Naive thymus-derived CD8-positive, alpha-beta T cell (primary cell): ENCODE measurements around the gene MCF2L. TPM values are rescaled to one million over a fixed set of nuclear protein-coding genes. Genes with fewer than 3 reads are reported as not detected.
A peak's percentile ranks its signal among the peaks of the same experiment; 100 is the strongest.

Source experiments
- ATAC-seq, 2 donors: fragments of 150-1000 bp; cut with Tn5 transposase in 1 of 2; sonication (Bioruptor Pico), chemical (Tn5 transposase) in 1 of 2; 1 replicate in 1 of 2; 2 replicates in 1 of 2; pipeline ENCODE4 v1.10.0; 2021; ENCODE audit warnings: mild to moderate bottlenecking in 2 of 2, moderate library complexity in 2 of 2
- POLR2A ChIA-PET: fragments of 350-600 bp; sonication (Branson Sonifier 250); formaldehyde crosslinking; loops from one replicate; lab custom pipeline; 2021; ENCODE audit warnings: antibody characterized with exemption; lab: Charles Lee
- DNase-seq, 10 donors: peaks; one replicate each; pipeline versions ENCODE4 v3.0.0 to v3.0.0-alpha.2; 2020 to 2022
- H3K27ac Mint-ChIP-seq, 10 donors: one replicate each; pipeline ENCODE4 v1.8.0; 2020 to 2022; ENCODE audit warnings: mild to moderate bottlenecking in 10 of 10, mixed read lengths in 10 of 10, moderate library complexity in 4 of 10, inconsistent platforms in 1 of 10
- H3K27me3 Mint-ChIP-seq, 5 donors: one replicate each; pipeline ENCODE4 v1.8.0; 2021 to 2022; ENCODE audit warnings: mixed read lengths in 5 of 5
- H3K36me3 Mint-ChIP-seq, 3 donors: one replicate each; pipeline ENCODE4 v1.8.0; 2020 to 2022; ENCODE audit warnings: mixed read lengths in 3 of 3, mild to moderate bottlenecking in 2 of 3, inconsistent platforms in 1 of 3
- H3K4me1 Mint-ChIP-seq, 4 donors: one replicate each; pipeline ENCODE4 v1.8.0; 2021 to 2022; ENCODE audit warnings: mixed read lengths in 4 of 4
- H3K4me3 Mint-ChIP-seq, 10 donors: one replicate each; pipeline ENCODE4 v1.8.0; 2020 to 2022; ENCODE audit warnings: mild to moderate bottlenecking in 10 of 10, mixed read lengths in 10 of 10, moderate library complexity in 6 of 10, inconsistent platforms in 1 of 10
- H3K9me3 Mint-ChIP-seq, 9 donors: one replicate each; pipeline ENCODE4 v1.8.0; 2020 to 2022; ENCODE audit warnings: mixed read lengths in 9 of 9, mild to moderate bottlenecking in 3 of 9, inconsistent platforms in 1 of 9, moderate library complexity in 1 of 9
- polyA plus RNA-seq, 3 donors: library from polyadenylated mRNA; unstranded; fragments of 300-500 nt; fragmentation: Illumina TruSeq; gene quantifications; one replicate each; pipeline ENCODE4 v1.2.3, GENCODE V29; 2021
- total RNA-seq, 8 experiments: library from RNA in 2 of 8; stranded (reverse) in 2 of 8; gene quantifications; one replicate each; pipeline ENCODE4 v1.2.3 and lab custom pipeline; 2021 to 2026

MCF2L gene
- total and polyA plus RNA-seq, 5 experiments from 2014 or later: 0.81 to 30.3 (median 4.4) TPM

DNA sequence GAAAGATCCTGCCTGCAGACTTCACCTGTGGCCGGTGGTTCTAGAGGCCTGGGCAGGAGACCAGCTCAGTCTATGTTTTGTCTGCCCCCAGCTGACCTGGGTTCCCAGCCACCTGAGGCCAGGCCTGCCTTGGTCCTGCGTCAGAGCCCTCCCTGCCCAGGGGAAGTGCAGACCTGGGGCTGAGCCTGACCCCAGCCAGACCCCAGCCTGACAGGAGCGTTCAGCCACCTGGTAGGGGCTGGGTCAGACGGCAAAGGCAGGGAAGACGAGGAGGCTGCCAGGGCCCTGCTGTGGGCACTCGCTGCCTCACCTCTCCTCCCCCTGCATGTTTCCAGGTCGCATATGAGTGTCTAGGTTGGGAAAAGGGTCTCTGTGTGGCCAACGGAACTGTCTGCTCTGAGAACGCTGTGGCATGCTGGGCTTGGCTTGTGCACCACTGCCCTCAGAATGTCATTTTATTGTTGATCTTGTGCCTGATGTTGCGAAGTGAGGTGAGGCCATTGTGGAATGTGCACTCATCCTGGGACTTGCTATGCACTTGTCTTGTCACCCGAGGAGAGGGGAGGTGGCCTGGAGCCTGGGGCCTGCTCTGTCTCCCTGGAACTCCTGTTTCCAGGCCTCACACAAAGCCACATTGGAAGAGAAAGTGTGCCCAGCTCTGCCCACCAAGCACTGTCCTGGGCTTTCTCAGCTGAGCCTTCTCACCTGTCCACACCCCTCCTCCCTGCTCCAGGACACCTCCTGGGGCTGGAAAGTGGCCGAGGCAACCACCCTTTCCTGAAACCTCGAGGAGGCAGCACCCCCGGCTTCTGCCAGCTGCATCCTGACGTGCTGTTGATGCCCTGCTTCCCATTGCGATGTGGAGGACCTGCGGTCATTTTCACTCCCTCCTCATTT lies 15.2 kb upstream of the MCF2L start:
- POLR2A ChIA-PET: no interaction called here
- Mint-ChIP-seq H3K4me1 (no peaks in the 10 kb centered on the region), H3K27ac (no peak overlapping the region), H3K4me3 (no peak overlapping the region), H3K9me3 (no peaks in the 10 kb centered on the region), H3K36me3 (no peaks in the 10 kb centered on the region), H3K27me3 (peaks cover 1 to 7% (median 3%) of the 10 kb centered on the region in 5 donors)
- DNase-seq (peak in 1 of 10 donors; percentile 56), ATAC-seq (no peak)

DNA sequence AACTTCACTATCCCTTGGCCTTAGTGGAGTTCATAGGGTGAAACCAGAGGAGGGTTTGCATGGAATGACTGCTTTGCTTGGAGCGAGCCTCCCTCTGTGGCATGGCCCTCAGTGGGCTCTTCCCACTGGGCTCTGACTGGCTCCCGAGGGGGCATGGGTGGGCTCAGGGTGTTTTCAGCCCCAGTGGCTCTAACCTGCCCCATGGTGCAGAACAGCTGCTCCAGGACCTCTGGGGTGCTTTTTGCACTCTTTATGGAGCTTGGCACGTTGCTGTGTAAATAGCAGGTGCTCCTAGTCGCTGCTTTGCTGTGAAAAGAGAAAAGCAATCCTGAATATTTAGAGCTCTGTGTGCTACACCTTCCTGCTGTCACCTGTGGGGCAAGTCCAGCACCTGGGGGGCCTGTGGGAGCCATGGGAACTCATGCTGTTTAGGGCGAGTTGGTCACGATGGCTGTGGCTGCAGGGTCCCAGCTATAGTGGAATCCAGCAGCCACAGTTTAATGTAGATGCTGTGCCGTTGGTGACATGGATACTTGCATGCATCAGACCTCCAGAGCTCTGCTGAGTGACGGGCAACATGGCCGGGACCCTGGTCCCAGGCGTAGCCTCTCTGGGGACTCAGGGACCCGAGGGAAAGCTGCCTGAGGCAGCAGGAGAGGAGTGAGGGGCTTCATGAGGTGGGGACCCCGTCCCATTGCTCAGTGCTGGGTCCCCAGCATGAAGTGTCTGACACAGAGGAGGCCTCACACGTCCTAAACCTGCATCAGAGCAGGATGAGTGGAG lies 14.3 kb upstream of the MCF2L start:
- Mint-ChIP-seq H3K36me3 (no peaks in the 10 kb centered on the region), H3K27ac (no peak overlapping the region), H3K9me3 (no peaks in the 10 kb centered on the region), H3K4me1 (no peaks in the 10 kb centered on the region), H3K27me3 (peaks cover 0 to 3% (median 1%) of the 10 kb centered on the region in 5 donors), H3K4me3 (no peak overlapping the region)
- POLR2A ChIA-PET: no interaction called here
- ATAC-seq (no peak), DNase-seq (peak in 1 of 10 donors; percentile 51)

DNA sequence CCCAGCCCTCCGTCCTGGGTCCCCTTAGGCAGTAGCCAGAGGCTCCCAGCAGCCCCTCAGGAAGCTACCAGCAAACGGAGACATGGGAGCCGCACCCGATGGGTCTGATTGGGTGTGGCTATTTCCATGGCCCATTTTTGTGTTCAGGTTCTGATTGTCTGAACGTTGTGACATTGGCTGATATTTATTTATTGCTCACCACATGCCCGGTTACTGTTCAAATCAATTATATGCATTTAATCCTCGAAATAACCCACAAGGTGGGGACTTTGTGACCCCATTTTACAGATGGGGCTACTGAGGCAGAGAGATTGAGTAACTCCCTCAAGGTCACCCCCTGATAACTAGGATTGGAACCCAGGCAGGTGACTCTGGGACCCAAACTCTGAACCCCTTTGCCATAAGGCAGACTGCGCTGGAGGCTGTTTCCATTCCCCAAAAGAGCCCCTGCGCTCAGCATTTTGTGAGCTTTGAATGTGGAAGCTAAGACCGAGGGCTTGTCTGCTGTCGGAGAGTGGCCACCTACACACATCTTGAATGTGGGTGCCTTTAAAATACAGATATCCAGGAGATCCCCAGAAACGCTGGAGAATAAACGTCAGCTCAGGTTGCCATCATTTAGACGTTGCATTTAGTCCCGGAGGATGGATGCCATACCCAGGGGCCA lies 13.6 kb upstream of the MCF2L start:
- DNase-seq: peak in 1 of 10 donors; percentile 2
- no peaks in the 10 kb centered on the region for H3K4me1 Mint-ChIP-seq
- no peak overlapping the region for H3K27ac Mint-ChIP-seq
- ATAC-seq: no peak
- peaks cover 0 to 3% (median 0%) of the 10 kb centered on the region in 5 donors for H3K27me3 Mint-ChIP-seq
- no peaks in the 10 kb centered on the region for H3K9me3 Mint-ChIP-seq
- H3K4me3 Mint-ChIP-seq: no peak overlapping the region
- no peaks in the 10 kb centered on the region for H3K36me3 Mint-ChIP-seq
- POLR2A ChIA-PET: no interaction called here

DNA sequence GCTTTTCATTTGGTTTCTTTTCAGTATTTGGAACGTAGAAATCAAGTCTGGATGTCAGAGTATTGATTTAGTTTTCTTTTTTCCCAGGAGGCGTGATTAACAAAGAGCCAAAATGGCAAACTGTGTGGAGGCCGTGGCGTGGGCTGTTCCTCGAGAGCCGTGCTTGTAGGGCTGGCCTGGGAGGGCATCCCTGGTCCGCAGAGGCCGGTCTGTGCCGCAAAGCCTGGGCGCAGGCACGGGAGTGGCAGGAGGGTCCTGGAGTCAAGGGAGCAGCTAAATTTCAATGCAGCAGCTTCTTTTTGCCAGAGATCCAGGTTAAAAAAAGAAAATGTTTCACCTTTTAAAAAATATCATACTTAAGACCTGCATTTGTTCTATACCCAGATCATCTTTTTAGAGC lies 13.1 kb upstream of the MCF2L start:
- Mint-ChIP-seq H3K4me1 (no peaks in the 10 kb centered on the region), H3K9me3 (no peaks in the 10 kb centered on the region)
- no peak for ATAC-seq

DNA sequence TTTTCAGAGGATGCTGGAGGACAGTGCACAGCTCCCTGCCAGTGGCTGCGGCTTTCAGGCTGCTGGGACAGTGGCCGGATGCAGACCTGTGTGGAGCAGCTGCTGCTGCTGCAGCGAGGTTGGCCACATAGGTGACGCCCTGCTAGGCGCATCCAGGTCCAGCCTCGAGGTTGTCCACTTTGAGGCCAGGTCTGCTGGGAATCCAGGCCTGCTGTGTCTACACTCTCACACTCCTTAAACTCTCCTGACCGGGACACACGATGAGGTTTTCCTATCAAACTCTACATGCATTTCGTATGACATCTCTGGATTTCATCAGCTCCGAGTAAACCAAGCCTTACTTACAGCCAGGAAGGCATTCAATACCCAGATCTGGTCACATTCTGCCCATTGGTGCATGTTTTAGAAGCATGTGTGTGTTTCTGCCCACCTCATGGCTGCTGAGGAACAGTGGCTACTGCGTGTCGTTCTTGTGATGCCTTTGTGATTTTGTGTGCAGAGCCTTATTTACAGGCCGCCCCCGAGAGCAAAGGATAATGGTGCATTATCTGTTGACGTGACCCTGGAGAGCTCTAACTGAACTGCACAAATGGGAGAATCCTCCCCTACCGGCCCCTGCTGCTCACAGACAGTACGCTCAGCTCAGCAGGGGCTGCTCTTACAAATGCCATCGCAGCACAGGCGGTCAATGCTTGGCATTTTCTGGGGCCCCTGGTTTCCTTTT lies 12.3 kb upstream of the MCF2L start:
- H3K27ac Mint-ChIP-seq: no peak overlapping the region
- no peaks in the 10 kb centered on the region for H3K4me1 Mint-ChIP-seq
- ATAC-seq: no peak
- peaks cover 0 to 3% (median 0%) of the 10 kb centered on the region in 5 donors for H3K27me3 Mint-ChIP-seq
- no peaks in the 10 kb centered on the region for H3K9me3 Mint-ChIP-seq
- POLR2A ChIA-PET: no interaction called here
- DNase-seq: peak in 1 of 10 donors; percentile 23
- no peak overlapping the region for H3K4me3 Mint-ChIP-seq
- H3K36me3 Mint-ChIP-seq: no peaks in the 10 kb centered on the region

More for the DNA sequence above, 13.1 kb upstream of the MCF2L start:
- POLR2A ChIA-PET: no interaction called here
- H3K27me3 Mint-ChIP-seq: peaks cover 0 to 3% (median 0%) of the 10 kb centered on the region in 5 donors
- no peak overlapping the region for H3K27ac Mint-ChIP-seq
- H3K36me3 Mint-ChIP-seq: no peaks in the 10 kb centered on the region
- no peak overlapping the region for H3K4me3 Mint-ChIP-seq
- DNase-seq: no peak

DNA sequence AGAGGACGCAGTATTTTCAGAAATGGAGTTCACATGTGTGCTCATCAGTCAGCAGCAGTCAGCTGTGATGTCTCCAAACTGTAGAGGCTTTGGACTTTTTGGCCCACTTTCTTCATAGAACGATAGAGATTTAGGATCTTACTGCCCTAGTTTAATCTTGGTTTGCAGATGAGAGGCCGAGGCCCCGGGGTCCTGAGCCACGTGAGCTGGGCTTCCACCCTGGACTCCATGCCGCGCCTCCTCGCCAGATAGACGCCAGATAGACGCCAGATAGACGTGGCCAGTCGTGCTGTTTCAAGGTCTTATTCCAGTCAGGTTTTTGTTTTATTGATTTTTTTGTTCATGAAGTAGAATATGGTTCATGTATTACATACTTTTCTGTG lies 11.7 kb upstream of the MCF2L start:
- POLR2A ChIA-PET: no interaction called here
- no peak for DNase-seq
- Mint-ChIP-seq H3K4me3 (no peak overlapping the region), H3K27me3 (peaks cover 0 to 3% (median 1%) of the 10 kb centered on the region in 5 donors), H3K36me3 (no peaks in the 10 kb centered on the region), H3K9me3 (no peaks in the 10 kb centered on the region), H3K27ac (no peak overlapping the region), H3K4me1 (no peaks in the 10 kb centered on the region)
- ATAC-seq: no peak

DNA sequence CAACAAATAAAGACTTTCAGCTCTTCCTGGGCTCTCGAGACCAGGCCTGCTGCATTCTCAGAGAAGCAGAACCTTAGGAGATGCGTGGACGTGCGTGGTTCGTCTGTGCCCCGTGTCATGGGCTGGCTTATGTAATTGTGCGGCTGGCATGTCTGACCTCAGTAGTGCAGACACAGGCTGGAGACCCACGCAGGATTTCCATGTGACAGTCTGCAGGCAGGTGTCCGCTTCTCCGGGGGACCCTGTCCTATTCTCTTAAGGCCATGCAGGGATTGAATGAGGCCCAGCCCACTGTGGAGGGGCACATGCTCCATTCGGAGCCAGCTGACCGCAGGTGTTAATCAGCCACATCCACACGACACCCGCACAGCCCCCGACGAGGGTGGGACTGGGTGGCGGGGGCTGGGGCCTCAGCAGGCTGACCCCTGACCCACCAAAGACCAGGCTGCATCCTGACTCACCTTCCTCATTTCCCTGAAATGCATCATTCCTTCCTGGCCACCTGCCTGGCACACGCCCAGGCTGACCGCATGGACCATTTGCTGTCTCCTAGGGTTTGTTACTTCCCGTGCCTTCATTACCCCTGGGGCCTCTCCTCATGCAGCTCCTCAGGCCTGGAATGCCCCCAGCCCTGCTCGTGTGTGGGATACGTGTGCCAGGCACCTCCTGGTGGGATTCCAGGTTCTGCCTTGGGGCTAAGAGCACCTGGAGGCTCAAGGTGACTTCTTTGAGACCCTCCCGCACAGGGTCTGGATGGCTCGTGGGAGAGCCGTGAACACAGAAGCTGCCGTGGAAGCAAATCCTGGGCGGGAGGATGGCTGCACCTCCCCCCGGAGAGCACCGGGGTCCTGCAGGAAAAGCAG lies 10.7 kb upstream of the MCF2L start:
- H3K36me3 Mint-ChIP-seq: no peaks in the 10 kb centered on the region
- peaks cover 0 to 3% (median 0%) of the 10 kb centered on the region in 5 donors for H3K27me3 Mint-ChIP-seq
- H3K4me1 Mint-ChIP-seq: no peaks in the 10 kb centered on the region
- no peaks in the 10 kb centered on the region for H3K9me3 Mint-ChIP-seq
- H3K27ac Mint-ChIP-seq: no peak overlapping the region
- peak overlapping the region in 1 of 10 donors; percentile 29 for H3K4me3 Mint-ChIP-seq
- POLR2A ChIA-PET: no interaction called here
- DNase-seq: peak in 1 of 10 donors; percentile 45
- no peak for ATAC-seq

DNA sequence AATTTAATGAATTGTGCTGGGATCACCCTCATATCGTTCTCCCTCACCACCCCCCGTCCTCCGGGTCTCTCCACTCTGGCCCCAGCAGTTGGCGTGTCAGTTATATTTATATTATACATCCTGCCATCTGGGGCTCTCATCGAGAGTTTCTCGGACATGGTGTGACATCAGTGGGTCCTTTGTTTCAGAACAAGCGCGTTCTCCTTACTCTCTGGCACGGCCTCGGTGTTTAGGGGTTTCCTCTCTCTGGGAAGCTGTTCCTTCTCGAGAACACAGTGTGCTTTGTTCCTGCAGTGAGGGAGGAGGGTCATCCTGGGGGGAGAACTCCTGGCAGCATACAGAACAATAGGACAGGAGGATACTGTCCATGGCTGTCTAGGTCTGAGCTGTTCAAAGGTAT lies 9.8 kb upstream of the MCF2L start:
- no peak overlapping the region for H3K4me3 Mint-ChIP-seq
- POLR2A ChIA-PET: no interaction called here
- H3K27ac Mint-ChIP-seq: no peak overlapping the region
- peaks cover 0 to 2% (median 0%) of the 10 kb centered on the region in 5 donors for H3K27me3 Mint-ChIP-seq
- no peak for ATAC-seq
- H3K9me3 Mint-ChIP-seq: no peaks in the 10 kb centered on the region
- DNase-seq: peak in 1 of 10 donors; percentile 23
- H3K4me1 Mint-ChIP-seq: no peaks in the 10 kb centered on the region
- no peaks in the 10 kb centered on the region for H3K36me3 Mint-ChIP-seq

DNA sequence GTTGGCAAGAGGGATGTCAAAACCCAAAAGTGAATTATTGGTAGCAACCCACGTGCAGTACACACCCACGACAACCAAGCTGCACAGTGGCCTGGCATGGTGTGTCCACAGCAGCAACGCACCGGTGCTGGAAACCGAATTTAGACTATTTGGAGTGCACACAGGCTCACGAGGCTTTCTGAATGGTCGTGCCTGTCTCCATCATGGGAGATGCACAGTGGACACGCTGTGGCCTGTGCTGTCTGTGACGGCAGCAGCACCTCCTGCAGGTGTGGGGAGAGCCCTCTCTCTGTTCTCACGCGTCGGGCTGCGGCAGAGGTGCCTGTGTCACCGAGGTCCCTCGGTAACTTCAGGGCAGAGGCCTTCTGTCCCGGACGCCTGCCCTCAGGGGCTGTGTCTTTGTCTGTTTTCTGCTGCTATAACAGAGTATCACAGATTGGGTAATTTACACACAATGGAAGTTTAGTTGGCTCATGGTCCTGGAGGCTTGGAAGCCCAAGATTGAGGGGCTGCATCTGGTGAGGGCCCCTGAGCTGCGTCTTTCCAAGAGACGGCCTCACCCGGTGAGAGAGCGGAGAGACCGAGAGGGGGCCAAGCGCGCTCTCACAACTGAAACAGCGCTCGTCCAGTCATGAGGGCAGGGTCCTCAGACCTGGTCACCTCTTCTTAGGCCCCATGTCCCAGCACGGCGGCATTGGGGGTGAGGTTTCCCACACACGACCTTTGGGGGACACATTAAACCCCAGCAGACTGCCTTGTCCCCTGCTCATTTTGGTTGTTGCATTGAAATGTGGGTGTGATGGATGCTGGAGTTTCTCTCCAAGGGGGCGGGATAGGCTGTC lies 9.1 kb upstream of the MCF2L start:
- POLR2A ChIA-PET: no interaction called here
- no peak for ATAC-seq
- H3K27ac Mint-ChIP-seq: no peak overlapping the region

DNA sequence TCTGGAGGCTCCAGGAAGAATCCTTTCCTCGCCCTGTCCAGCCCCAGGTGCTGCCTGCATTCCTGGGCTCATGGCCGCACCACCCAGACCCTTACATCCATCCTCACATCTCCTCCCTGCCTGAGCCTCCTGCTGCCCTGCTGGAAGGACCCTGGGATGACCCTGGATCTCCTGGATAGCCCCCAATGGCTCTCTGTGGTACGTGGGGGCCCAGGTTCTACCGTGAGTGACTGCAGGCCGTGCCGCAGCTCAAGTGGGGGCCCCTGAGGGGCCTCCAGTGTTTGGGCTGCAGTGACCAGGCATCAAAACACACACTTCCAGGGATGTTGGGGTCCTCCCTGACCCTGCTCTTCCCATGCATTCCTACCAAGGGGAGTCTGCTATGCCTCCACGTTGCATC lies 8.3 kb upstream of the MCF2L start:
- peaks cover 0 to 2% (median 0%) of the 10 kb centered on the region in 4 donors for H3K4me1 Mint-ChIP-seq
- H3K4me3 Mint-ChIP-seq: no peak overlapping the region
- H3K27ac Mint-ChIP-seq: no peak overlapping the region
- peaks cover 0 to 2% (median 0%) of the 10 kb centered on the region in 5 donors for H3K27me3 Mint-ChIP-seq
- no peaks in the 10 kb centered on the region for H3K36me3 Mint-ChIP-seq
- peak in 1 of 10 donors; percentile 14 for DNase-seq
- no peak for ATAC-seq
- no peaks in the 10 kb centered on the region for H3K9me3 Mint-ChIP-seq
- POLR2A ChIA-PET: no interaction called here

More for the DNA sequence above, 9.1 kb upstream of the MCF2L start:
- peaks cover 0 to 2% (median 0%) of the 10 kb centered on the region in 5 donors for H3K27me3 Mint-ChIP-seq
- H3K4me3 Mint-ChIP-seq: no peak overlapping the region
- no peaks in the 10 kb centered on the region for H3K4me1 Mint-ChIP-seq
- no peaks in the 10 kb centered on the region for H3K36me3 Mint-ChIP-seq
- DNase-seq: peak in 1 of 10 donors; percentile 55
- no peaks in the 10 kb centered on the region for H3K9me3 Mint-ChIP-seq
